T-helper 2 cell (primary cell): ENCODE measurements around the gene ADAMTS13.

Experiments
- DNase-seq, 5 experiments: peaks; one replicate each; pipeline versions ENCODE4 v3.0.0 to v3.0.0-alpha.2; 2012 to 2022

The ADAMTS13 gene

GRCh38 chr9:133472753-133473378 lies 50.7 kb downstream of the ADAMTS13 start:
- no peak for DNase-seq

GRCh38 chr9:133473743-133474142 lies 51.6 kb downstream of the ADAMTS13 start:
- DNase-seq: no peak

DNA sequence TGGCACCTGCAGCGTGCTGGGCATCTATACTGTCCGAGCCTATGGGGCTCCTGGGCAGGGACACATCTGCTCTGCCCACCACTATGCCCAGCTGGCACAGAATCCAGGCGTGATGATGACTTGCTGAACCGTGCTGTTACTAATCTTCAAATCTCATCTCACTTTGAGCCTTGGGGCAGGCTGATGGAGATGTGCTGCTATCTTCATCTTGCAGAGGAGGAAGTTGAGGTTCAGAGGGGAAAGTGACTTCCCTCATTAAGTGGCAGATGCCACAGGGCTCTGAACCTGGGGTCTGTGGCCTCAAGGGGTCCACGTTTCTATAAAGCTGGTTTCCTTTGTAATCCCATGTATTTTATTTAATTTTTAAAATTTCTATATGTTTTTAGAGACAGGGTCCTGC lies 52.0 kb downstream of the ADAMTS13 start:
- peak in 1 of 5 experiments; percentile 76 for DNase-seq

DNA sequence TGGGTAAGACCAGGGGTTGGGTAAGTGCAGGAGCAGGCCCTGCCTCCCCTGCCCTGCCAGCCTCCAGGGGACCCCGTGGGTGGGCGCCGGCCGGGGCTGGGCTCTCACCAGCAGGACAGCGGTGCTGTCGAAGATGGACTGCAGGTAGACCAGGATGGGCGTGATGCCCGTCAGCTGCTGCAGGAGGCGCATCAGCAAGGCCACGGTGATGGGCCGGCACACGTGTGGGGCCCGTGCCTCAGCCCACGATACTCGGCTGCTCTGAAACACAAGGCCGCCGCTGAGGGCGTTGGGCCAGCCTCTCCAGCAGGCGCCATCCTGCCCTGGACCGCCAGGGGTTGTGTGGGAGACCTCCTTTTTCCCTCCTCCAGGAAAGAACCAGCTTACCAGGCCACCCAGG lies 52.7 kb downstream of the ADAMTS13 start:
- DNase-seq: no peak

DNA sequence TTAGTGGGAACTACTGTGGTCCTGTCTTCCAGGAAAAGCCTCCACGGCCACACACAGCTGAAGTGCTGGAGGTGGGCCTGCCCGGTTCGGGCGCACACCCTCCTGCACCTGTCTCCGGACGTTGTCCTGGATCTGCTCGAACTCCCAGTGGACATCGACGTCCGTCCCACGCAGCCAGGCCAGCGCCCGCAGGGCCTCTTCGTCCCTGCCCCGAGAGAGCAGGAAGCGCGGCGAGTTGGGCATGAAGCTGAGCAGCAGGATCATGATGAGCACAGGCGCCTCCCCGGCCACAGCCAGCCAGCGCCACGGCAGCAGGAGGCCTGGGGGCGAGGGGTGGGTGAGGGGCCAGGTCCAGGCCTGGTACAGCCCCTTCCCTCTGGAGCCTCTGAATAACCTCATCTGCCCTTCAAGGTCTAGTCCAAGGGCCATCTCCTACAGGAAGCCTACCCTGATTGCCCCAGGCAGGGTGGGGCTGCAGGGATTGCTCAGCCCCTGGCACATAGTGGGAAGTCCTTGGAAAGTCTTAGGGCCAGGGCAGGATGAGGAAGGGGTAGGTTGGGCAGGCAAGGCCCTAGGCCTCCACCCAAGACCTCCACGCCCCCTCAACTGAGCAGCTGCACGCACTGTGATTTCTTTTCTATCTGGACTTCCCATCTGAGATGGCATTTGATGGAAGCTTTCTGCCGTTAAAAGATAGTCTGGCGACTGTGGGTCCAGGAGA lies 53.3 kb downstream of the ADAMTS13 start:
- DNase-seq: no peak

GRCh38 chr9:133476036-133476931 lies 54.1 kb downstream of the ADAMTS13 start:
- no peak for DNase-seq

GRCh38 chr9:133476941-133477340 lies 54.8 kb downstream of the ADAMTS13 start:
- DNase-seq: no peak

GRCh38 chr9:133477461-133477860 lies 55.3 kb downstream of the ADAMTS13 start:
- DNase-seq: no peak

DNA sequence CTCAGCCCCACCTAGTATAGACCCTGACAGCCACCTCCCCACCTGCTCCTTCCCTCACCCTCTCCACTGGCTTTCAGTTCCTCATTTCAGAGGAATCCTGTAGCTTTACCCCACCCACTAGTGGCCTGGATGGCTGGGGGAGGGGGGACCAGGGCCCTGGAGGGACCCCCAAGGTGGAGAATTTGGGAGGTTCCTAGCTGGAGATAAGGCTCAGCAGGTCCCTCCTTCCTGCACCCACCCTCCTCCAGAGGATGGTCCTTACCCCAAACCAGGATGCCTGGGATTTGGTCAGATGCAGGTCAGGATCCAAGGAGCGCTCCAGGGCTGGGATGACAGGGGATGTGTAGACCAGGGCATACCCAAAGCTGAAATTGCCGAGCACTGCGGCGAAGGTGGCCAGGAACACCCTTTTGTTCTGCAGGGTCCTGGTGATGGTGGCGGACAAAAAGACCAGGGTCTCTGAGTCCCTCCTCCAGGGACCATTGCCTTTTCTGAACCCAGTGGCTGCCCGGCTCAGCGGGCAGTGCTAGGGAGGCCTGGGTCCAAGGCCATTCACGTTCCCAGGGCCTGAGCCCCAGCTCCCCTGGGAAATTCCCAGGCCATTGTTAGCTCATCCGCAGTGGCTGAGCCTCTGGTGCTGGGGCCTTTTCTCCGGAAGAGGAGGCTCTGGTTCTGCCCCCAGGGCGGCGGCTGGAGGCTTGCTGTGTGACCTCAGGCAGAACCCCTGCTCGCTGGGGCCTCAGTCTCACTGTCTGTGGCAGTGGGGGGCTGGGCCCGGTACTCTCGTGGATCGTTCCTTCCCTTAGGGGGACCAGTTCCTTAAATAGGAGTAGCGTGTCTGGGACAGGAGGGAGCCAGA lies 56.1 kb downstream of the ADAMTS13 start:
- no peak for DNase-seq

GRCh38 chr9:133478851-133479711 lies 56.9 kb downstream of the ADAMTS13 start, which contains the start of gene SLC2A6:
Gene SLC2A6, minus strand, starts transcription at chr9:133479099. Its CDS starts 40 bp downstream, at chr9:133479059.
- DNase-seq: peak; percentile 65 to 79 (median 76)

DNA sequence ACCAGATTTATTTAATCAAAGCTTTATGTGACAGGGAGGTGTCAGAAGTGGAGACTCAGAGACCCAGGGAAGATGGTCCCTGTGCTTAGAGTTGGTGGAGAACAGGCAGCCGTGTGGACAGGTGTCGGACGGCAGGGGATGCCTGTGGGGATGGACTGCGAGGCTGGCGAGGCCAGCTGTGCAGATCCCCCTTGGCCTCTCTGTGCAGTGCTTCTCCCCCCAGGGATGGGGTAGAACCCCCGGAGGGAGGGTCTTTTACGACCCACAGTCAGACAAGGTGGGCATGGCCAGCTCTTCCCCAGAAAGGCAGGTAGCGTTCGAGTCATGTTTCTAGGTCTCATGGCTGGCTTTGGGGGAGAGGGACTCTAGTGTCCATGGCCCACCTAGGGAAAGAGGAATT lies 61.4 kb downstream of the ADAMTS13 start:
- no peak for DNase-seq

DNA sequence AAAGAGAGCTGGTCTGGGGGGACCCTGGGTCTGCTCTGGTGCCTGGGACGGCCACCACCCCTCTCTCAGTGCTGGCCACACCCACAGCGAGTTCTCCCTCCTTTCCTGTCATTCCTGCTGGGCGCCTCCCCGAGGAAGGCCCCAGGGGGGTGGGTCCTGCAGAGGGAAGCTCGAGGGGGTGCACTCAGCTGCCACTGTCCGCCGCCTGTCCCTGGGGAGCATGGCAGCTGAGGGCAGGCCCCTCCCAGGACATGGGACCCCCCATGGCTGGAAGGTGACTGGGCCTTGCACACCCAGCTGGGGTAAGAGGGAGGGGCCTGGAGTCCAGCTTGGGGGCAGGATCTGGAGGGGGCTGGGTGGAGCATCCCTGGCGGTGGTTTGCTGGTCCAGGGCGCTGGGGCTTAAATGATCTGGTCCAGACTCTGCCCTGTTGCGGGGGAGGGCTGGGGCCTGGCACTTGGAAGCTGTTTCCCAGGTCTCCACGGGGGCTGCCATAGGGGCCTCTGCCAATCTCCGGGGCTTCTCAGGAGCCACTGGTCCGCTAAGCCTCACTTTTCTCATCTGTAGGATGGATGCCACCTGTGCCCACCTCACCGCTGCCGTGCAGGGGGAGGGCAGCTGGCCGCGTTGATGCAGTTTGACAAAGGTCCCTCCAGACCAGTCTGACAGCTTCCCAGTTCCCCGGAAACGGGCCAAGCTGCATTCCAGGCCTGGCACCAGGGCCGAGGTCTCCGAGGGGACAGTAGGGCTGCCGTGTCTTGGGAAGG lies 62.7 kb downstream of the ADAMTS13 start:
- no peak for DNase-seq

DNA sequence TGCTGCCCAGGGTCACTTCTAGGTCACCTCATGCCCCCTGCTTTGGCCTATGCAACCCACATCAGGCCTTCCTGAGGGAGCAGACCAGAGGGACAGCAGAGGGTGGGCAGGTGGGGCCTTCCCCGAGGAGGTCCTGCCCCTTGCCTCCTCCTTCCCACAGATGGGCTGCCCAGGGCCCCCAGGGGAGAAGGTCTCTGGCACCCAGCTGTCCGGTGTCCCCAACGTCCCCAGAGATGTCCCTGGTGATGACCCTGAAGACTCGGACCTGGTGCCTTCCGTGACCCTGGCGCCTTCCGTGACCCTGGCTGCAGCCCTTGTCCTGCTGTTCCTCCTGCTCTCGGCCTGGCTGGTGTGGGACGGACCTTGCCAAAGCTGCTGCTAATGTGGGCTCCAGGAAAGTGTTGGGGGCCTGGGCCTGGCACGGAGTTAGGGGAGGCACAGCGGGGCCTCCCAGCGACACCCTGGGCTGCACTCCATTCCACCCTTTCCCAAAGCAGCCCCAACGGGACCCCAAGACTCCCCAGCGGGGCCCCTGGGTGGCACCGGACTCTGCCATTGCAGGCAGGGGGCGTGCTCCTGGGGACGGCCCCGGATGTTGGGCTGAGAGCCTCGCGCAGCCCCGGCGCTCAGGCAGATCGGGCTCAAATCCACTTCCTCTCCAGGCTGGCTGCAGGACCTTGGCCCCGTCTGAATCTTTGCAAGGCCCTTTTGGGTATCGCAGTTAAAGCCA lies 63.5 kb downstream of the ADAMTS13 start:
- DNase-seq: peak in 1 of 5 experiments; percentile 34

- no peak for DNase-seq
Measured at GRCh38 chr9:133487331-133487725, 65.2 kb downstream of the ADAMTS13 start.

DNA sequence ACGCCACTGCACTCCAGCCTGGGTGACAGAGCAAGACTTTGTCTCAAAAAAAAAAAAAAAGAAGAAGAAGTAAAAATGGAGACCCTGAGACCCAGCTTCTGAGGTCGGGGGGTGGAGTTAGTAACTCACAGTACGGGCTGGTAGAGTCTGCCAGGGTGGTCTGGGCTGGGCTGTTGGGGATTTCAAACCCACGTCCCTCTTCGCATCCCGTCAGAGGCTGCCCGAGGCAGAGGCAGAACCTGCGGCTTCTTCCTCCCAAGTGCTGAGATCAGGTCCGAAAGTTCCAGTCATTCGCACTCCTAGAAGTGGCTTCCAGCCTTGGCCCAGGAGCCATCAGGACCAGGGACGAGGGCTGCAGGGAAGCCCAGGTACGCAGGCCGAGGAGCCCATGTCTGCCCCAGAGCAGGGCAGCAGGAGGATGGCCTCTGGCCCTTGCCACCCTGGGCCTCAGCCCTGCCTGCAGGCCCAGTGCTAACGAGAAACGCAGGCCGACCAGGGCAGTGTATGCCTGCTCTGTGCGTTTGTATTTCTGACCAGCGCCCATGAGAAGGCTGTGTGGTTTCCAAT lies 66.6 kb downstream of the ADAMTS13 start:
- no peak for DNase-seq

DNA sequence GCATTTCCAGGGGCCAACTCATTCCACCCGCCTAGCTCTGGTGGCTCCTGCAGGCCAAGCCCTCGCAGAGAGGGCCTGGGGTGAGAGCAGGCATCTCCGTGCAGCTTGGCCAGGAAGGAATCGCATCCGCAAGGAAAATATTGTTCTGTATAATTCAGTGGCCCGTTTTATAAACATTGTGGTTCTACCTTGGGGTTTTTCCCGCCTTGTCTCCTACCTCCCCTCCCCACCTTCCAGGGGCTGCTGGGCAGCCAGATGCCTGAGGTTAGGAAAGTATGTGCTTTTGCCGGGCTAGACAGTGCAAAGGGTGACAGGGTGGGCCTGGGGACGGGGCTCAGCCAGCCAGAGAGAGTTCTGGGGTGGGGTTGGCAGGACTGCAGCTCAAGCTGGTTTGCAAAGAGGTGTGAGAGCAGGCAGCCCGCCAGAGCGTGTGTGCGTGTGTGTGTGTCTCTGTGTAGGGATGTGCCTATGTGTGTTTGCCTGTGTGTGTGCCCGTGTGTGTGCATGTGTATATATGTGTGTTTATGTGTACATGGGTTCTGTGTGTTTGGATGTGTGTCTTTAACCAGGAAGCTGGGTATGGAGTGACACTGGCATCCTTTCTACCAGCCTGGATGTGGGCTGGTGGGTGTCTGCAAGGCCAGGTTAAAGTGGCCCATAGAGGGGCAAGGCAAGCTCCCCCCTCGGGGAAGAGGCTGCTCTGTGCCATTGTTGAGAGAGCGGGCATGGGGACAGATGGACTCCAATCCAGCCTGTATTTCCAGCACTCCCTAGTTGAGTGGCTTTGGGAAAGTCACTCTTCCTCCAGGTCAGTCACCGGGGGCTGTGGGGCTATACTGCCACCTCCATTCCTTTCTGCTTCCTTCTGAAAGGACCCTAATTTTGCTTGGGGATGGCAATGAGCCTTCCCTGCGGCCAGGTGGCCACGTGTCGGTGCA lies 67.4 kb downstream of the ADAMTS13 start:
- no peak for DNase-seq

- no peak for DNase-seq
Measured at GRCh38 chr9:133490201-133490681, 68.1 kb downstream of the ADAMTS13 start.
